HG02840 (cell line): ENCODE results near the gene SNX25.

Experiments
- ATAC-seq: cut with Tn5 transposase; IDR thresholded peaks from one replicate; pipeline ENCODE4 v1.9.1; 2021; ENCODE audit warnings: mild to moderate bottlenecking, moderate library complexity, moderate number of reproducible peaks; ENCODE audit not compliant: unreplicated experiment, low FRiP score

The SNX25 gene

DNA sequence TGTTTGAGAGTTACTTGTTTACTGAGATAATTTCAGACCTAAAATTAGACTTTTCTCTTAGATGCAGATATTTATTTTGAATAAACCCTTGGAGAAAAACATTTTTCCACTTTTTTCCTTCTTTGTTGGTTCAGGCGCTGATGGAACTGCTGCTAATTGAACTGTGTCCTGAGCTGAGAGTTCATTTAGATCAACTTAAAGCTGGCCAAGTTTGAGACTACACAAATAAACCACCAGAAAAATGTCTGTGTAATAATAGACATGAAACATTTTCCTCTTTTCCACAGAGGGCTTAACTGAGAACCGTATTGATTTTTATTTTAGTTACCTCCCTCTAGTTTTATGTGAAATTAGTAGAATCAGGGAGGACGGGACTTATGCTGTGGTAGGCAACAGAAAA is 153.9 kb downstream of the SNX25 start:
- no peak for ATAC-seq

DNA sequence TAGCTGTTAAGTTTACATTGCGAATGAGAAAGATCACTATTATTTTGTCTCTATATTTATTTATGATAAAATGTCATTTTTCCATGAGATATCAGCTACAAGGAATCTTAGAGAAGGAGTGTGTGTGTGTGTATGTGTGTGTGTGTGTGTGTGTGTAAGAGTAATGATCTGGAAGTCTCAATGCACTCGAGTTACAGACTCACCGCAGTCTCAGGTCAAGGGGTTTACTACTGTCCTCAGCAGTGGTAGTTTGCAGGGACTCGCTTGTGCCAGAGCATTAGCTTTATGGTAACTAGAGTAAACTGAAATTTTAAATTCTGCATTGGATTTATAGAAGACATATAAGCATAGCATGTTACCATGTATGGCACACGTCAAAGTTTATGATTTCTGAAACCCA is 155.5 kb downstream of the SNX25 start:
- no peak for ATAC-seq

DNA sequence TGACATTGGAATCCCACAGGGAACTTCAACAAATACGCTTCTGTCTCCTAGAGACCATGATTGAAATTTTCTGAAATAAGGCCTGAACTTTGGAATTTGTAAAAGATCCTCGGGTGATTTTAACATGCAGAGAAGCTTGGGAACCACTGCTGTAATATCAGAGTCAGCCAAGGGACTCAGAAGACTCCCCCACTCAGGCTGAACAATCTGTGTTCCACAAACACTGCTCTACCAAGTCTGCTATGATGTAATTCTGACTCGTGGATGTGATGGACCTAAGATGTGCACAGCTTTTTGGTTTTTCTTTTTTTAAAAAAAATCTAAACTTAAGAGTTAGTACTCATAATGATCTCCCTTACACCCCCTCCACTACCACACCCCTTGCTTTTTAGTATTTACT is 160.3 kb downstream of the SNX25 start:
- ATAC-seq, result no peak

DNA sequence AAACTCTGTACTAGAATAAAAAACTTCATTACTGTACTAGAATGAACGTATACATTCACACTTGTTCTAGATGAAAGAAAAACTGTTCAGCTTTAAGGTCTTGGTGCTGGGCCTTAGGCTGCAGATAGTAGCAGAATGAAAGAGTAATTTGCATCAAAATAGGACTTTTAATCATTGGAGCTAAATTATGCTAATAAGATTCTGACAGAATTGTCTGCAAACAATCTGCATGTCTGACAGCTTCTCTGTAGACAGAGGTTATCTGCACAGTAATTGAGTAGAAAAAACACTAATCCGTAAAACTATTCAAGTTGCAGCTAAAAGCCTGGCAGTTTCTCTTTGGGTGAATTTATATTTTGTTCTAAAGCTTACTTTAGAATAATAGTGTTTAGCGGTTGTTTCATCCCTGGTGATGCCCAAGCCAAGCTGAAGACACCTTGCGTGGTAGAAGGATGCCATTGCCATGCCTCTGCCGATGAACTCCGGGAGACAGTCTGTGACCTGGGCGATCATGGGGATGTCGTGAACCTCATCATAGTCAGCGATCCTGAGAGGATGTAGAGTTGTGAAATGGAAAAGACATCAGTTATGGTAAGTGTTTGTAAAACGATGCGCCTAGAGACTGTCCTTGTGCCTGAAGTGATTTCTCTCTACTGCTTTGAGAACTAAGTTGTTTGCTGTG is 161.0 kb downstream of the SNX25 start:
- no peak for ATAC-seq

DNA sequence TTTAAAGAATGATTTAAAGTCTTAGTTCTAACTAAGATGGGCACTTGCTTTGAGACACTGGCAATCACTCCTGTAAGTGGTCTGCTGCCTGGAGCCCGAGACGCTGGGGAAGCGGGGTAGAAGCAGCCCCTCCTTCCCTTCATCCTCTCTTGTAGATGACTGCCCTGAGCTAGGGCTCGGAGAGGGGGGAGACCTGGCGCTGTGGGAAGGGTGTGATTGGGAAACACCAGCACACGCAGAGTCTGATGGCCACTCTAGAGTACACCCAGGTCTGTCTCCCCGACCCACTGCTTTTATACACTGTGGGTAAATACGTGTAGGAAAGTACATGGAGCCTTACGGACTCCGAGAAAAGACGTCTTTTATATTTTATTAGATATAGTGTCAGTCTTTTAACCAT is 162.3 kb downstream of the SNX25 start:
- no peak for ATAC-seq

DNA sequence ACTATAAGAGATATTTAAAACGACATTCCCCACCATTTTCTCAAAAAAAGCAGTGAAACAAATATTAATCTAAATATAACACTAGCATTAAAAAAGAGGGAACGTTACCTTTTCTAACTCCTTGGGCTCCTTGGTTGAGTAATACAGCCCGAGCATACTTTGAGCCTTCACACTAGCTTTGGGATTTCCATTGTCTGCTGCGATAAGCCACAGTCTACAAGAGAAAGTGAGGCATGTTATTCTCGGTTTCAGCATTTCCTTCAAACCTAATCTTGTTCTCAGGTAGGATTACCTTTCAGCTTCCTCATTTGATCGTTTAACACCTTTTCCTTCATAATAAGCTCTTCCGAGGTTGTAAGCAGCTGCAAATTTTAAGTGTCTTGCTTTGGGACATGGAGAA is 164.6 kb downstream of the SNX25 start:
- ATAC-seq, result no peak

DNA sequence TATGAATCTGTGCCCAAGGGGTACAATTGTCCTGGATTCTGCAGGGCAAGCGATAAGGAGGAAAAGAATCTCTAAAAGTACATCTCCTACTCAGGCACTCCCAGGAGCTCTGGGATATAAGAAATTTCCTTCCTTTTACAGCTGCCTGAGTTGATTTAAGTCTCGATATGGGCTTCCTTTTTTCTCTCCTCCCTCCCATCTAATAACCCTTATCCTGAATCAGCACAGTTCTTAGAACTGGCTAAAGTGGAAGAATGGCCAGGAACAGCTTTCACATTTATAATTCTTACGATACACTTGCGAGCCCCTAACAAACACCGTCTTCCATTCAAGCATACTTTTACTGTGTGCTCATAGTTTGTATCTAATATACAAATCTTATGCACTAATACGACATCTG is 165.2 kb downstream of the SNX25 start:
- no peak for ATAC-seq

DNA sequence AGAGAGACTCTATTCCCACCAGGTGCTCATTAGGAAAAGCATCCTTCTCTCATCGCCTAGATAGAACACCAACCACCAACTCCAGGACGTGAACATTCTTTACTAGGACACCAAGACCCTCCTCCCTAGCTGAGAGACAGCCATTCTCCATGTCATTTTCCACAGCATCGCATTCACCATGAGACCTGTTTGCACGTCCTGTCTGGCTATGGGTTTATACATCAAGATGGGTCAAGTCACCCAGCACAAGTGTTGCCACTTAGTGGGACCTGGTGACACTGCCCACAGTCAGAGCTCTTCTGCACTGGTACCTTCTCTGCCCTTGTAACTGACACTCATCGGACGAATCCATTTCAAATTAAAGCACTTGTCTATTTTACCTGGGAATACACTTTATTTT is 168.9 kb downstream of the SNX25 start:
- ATAC-seq, result no peak

DNA sequence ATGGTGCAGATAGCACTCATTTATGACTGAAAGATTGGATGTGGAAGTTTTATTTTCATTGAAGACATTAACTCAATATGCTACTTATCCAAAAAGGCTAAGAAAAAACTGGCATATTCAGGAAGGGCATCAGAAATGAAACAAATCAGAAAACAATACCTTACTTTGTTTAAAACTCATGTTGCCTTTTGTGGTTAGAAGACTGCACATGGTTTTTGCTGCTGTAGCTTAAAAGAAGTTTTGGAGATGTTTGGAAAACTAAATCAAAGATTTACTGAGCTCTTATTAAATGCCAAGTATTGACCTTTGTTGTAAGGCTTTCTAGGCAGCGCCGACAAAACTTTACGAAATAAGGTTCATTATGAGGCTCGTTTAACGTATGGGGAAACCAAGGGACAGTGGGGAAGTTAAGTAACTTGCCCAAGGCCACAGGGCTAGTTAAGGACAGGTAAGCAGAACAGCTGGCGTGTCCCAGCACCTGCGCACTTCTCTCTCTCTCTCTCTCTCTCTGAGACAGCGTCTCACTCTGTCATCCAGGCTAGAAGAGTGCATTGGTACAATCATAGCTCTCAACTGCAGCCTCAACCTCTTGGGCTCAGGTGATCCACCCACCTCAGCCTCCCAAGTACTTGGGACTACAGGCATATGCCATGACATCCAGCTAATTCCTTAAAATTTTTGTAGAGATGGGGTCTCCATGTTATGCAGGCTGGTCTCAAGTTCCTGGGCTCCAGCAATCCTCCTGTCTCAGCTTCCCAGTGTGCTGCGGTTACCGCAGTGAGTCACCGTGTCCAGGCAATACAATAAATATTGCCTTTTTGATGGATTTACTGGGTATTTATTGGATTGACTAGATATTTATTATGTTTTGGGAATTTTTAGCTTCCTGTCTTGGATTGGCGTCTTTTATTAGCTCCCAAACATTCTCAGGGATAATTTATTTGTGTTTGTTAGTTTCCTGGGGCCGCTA is 170.2 kb downstream of the SNX25 start:
- no peak for ATAC-seq

DNA sequence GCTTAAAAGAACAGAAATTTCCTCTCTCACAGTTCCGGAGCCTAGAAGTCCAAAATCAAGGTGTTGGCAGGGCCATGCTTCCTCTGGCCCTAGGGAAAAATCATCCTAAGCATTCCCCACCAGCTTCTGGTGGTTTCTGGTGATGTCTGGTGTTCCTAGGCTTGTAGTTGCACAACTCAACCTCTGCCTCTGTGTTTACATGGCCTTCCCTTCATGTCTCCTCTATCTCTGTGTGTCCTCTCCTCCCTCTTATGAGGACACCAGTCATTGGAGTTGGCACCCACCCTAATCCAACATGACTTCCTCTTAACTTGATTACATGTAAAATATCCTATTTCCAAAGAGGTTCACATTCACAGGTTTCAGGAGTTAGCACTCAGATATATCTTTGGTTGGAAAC is 170.9 kb downstream of the SNX25 start:
- no peak for ATAC-seq

DNA sequence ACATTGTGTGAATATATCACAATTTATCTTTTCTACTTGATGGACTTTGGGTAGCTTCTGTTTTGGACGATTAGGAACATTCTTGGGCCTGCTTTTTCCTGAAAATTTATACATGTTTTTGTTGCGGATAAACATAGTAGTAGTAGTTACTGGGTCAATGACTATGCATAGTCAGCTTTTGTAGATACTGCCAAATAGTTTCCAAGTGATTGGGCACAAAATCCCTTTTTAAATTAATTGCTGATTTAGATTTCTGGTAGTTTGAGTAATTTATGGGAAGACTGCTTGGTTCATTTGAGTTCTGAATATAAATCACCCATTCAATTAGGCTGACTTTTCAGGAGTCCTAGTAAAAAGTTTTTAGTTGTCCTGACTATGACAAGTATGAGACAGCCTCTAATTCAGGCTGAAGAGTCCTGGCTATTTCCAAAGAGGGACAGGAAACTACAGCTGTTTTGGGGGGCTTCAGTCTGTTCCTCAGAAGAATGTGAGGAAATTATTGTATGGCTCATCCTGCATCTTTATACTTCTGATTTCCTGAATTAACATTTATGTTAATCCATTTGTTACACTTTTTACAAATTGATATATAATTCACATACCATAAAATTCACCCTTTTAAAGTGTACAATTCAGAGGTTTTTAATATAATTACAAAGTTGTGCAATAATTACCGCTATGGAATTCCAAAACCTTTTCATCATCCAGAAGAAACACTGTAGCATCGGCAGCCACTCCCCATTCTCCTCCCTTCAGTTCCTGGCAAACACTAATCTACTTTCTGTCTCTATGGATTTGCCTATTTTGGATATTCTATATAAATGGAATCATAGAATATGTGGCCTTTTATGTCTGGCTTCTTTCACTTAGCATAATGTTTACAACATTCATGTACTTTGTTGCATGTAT is 172.1 kb downstream of the SNX25 start:
- ATAC-seq, result no peak

DNA sequence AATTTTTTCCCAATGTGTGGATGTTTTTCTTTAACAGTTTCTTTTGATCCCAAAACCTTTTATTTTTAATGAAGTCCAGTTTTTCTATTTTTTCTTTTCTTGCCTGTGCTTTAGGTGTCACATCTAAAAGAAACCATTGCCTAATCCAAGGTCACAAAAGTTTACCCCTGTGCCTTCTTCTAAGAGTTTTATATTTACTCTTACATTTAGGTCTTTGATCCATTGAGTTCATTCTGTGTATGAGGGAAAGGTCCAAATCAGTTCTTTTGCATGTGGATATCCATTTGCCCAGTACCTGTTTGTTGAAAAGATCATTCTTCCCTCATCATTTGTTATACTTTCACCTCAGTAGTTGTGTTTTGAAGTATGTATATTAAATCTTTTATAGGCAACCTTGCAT is 173.4 kb downstream of the SNX25 start:
- ATAC-seq, result no peak

DNA sequence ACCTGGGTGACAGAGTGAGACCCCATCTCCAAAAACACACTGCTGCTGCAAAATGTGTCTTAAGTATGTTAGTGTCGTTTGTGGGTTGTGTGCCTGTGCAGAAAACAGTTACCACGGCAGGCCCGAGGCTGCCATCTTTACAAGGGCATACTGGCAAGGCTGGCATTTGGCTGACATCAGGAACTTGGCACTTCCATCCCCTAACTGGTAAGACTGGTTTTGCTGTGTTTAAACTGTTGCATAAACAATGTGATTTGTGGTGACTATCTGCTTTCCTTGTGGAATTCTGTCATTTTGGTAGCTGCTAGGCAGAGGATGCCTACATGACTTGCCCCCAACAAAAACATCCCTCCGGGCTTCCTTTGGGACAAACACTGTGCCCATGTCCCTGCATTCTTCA is 174.1 kb downstream of the SNX25 start:
- ATAC-seq, result no peak

DNA sequence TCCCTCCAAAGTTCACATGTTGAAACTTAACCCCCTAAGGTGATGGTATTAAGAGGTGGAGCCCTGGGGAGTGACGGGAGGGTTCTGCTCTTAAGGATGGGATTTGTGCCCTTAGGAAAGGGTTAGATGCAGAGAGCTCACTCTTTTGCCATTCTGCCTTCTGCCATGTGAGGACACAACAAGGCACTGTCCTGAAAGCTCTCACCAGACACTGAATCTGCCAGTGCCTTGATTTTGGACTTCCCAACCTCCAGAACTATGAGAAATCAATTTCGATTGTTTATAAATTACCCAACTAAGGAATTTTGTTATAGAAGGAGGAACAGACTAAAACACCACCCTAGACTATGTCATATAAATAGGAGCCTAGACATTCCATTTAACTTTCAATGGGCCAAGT is 174.7 kb downstream of the SNX25 start:
- ATAC-seq, result no peak

DNA sequence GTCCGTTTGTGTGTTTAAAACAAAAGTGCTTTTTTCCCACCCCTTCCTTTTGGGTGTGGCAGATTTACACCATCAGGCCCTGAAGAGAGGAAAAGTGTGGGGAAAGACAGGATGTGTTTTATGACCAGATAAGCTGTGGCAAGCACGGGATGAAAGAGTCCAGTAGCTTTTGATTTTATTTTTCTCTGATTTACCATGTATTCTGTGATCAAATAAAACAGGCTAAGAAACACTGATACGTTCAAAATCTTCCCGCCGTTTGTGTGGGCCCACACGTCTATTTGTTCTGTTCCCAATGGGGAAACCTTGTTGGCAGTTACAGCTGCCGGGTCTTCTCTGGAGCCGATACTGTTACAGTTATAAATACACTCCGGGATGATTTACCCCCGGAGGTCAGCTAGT is 175.5 kb downstream of the SNX25 start:
- no peak for ATAC-seq

DNA sequence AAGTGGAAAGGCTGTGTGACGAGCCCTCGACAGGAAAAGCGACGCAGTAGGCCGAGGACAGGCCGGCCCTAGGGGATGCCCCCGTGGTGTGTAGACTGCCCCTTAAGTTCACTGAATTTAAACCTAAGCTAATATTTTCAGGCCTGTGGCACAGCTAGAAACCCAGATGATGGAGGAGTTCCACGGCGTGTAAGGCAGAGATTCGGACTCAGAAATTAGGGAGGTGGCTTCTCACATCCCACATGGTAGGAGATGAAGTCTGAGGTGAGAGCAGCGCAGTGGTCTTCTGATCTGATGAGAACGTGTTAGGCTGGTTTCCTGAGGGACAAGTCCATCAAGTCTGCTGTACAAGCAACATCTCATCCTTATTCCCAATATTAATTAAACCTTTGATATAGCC is 178.6 kb downstream of the SNX25 start:
- no peak for ATAC-seq

DNA sequence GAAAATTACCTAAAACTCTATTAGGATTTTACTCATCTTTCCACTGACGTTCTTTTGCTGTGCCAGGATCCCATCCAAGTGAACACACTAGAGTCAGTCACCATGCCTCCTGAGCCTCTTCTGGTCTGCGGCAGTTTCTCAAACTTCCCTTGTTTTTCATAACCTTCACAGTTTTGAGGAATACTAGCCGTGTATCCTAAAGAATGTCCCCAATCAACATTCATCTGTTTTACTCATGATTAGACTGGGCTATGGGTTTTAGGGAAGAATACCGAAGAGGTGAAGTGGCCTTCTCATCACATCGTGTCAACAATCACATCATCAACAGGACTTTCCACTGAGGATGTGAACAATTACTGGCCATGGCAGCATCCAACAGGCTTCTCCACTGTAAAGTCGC is 181.5 kb downstream of the SNX25 start:
- ATAC-seq, result no peak

DNA sequence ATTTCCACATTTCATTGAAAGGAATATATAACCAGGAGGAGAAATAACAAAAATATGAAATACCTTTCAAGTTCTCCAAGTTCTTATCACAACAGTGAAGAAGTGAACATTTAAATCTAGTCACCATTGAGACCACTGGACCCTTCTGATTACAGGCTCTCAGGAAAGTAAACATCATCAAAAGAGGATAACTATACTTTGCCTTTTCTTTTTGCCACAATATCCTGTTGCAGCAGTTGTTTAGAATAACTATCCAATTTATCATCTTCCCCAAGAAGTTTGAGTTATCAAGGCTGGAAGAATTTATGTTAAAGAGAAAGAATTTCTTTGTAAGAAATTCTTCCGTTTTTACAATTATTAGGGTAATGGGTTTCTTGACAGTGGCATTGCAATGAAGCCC is 182.8 kb downstream of the SNX25 start:
- ATAC-seq, result no peak

DNA sequence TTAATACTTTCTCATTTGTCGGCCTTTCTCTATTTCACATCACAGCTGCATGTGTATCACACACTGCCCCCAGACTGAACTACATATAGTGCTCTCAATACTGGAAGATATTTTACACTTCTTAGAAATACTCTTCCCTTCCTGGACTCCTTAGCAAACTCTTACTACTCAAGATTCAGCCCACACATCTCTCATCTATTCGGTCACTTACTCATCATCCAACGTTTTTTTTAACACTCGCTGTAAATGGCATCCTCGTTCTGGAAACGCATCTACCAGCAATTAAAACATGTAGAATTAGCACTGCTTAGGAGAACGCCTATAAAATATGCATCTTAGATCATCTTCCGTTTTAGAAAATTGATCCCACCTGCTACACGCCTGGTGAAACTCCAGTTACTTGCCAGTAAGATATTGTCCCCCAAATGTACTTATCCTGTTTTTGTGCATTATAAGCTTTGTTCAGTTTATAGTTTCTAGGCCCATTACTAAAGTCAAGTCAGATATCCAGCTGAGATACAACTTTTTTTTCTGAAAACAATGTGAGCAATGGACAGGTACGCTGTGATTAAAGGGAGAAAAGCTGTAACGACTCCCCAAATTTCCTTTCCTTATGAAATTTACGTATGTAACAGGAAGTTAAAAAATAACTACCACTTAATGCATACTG is 185.3 kb downstream of the SNX25 start:
- no peak for ATAC-seq

DNA sequence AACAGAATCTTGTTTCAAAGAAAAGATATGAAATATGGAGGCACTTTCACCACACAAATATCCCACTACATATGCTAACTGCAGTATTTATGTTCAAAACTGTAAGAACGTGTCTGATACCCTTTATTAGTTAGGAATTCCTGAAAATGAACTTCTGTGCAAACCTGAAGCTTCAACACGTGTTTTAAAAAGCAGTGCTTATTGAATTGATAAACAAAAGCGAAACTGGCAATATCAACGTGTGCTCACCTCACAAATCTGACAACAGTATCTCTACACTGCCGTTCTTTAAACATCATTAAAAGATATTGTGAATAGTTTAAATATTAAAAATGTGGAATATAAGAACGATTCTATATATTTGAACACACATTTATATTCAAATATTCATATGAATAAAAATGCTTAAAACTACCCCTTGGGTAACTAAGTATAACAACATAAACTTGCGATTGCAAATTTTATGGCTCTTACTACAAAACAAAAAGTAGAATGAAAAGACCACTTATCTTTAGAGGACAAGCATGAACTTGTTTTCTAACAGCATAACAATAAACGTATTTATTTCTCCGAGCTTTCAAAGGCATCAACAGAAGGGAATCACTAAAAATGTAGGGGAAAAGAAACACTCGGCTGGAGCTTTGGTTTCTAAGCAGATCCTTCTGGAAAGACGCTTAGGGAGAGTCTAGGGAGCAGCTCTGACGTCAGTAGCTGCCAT is 186.0 kb downstream of the SNX25 start, which contains the start of gene LRP2BP:
TSS of gene LRP2BP (minus strand) at position 687 of the 718 bp plus-strand sequence. CDS start 17,738 bp downstream, outside the sequence.
- ATAC-seq, result no peak
